Retinal pigment epithelial cell (primary cell): ENCODE data around the gene LENG9.

Source experiments
- DNase-seq: peaks from one replicate; pipeline ENCODE4 v3.0.0-alpha.2; 2010; ENCODE audit warnings: low read depth
- H3K4me3 ChIP-seq: 2 replicates; pipeline ENCODE4 v1.5.1; 2011; ENCODE audit warnings: mild to moderate bottlenecking, low read length, control low read depth, moderate library complexity
- TF ChIP-seq, protein P1 (sequence below): conservative IDR thresholded peaks from 2 replicates; pipeline ENCODE4 v1.5.1; 2011; ENCODE audit warnings: low read depth, low read length, control low read depth, inconsistent platforms

LENG9 gene

DNA sequence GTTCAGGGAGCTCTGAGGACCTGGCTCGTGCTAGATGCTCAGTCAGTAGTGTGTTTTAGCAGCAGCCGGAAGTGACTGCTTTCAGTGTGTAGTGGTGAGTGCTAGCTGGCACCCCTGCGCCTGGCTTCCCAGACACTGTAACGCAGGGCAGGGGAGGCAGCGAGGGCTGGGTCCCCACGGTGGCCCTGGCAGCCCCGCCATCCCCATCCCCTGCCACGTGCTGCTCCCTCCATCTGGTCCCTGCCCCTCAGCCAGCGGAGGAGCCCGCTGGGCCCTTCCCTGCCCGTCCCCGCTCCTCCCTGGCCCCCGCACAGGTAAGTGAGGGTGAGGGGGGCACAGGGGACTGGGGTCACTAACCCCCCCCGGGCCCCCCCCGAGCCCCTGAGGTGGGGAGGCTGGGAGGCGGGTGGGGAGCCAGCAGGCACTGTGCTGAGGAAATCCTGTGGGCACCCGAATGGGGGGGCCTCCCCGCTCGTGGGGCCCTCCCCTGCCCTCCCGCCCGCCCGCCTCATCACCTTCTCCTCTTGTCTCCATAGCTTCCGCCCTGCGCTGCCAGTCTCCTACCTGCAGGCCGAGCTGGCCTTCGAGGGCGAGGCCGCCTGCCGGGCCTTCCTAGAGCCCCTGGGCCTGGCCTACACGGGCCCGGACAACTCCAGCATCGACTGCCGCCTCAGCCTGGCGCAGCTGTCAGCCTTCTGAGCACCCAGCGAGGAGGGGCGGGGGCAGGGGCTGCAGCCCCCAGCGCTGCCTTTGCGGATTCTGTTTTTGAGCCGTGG, 3.2 kb downstream of the LENG9 start:
- TF ChIP-seq, protein P1, sequence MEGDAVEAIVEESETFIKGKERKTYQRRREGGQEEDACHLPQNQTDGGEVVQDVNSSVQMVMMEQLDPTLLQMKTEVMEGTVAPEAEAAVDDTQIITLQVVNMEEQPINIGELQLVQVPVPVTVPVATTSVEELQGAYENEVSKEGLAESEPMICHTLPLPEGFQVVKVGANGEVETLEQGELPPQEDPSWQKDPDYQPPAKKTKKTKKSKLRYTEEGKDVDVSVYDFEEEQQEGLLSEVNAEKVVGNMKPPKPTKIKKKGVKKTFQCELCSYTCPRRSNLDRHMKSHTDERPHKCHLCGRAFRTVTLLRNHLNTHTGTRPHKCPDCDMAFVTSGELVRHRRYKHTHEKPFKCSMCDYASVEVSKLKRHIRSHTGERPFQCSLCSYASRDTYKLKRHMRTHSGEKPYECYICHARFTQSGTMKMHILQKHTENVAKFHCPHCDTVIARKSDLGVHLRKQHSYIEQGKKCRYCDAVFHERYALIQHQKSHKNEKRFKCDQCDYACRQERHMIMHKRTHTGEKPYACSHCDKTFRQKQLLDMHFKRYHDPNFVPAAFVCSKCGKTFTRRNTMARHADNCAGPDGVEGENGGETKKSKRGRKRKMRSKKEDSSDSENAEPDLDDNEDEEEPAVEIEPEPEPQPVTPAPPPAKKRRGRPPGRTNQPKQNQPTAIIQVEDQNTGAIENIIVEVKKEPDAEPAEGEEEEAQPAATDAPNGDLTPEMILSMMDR = no peak
- H3K4me3 ChIP-seq = no peak overlapping the region
- DNase-seq = no peak

GRCh38 chr19:54459282-54460229, 4.0 kb downstream of the LENG9 start:
- H3K4me3 ChIP-seq = no peak overlapping the region
- no peak for DNase-seq
- TF ChIP-seq, protein P1 = no peak

DNA sequence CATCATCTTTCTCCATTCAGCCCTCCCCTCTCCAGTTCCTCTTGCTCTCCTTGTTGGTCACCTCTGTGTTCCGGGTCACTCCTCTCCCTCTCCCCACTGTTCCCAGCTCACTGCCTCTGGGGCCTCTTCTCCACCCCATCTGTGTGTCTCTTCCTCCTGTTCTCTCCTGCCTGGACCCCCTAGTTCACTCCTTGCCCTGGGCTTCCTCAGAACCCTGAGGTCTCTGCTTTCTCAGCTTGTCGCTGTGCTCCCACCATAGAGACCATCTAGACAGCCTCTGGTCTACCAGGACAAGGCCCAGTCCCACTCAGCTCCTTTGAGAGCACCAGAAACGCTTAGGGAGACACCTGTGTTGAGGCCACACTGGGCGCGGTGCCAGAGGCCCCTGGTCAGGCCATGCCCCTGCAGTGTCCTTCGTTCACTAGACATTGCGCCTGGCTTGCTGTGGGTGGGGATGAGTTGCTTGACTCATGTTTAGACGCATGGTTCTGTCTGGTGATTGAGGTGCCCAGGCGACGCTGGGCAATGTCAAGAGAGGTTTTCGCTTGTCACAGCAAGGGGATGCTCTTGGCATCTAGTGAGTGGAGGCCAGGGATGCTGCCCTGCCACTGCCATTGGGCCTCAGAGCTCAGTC, 4.8 kb downstream of the LENG9 start:
- TF ChIP-seq, protein P1 = no peak
- DNase-seq = no peak
- H3K4me3 ChIP-seq = no peak overlapping the region

DNA sequence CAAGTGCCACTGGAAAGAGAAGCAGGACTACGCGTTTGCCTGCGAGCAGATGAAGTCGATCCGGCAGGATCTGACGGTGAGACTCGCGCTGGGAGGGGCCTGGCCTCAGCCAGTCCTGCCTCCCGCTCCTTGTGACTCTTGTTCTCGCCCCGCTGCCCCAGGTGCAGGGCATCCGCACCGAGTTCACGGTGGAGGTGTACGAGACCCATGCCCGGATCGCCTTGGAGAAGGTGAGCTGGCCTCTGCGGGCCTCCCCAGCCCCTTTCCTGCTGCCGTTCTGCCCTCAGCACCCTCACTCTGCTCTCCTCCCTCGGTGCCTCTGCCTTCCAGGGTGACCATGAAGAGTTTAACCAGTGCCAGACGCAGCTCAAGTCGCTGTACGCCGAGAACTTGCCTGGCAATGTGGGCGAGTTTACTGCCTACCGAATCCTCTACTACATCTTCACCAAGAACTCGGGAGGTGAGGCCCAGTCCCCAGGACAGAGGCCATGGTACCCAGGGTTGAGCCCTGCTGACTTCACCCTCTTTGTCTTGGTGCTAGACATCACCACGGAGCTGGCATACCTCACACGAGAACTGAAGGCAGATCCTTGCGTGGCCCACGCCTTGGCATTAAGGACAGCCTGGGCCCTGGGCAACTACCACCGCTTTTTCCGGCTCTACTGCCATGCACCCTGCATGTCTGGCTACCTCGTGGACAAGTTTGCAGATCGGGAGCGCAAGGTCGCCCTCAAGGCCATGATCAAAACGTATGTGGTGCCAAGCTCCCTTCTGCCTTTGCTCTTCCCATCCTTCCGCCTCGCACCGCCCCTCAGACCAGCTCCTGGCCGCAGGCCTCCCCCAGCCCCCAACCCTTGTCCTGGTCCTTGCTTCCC, 5.6 kb downstream of the LENG9 start:
- no peak overlapping the region for H3K4me3 ChIP-seq
- TF ChIP-seq, protein P1 = no peak
- DNase-seq = no peak

DNA sequence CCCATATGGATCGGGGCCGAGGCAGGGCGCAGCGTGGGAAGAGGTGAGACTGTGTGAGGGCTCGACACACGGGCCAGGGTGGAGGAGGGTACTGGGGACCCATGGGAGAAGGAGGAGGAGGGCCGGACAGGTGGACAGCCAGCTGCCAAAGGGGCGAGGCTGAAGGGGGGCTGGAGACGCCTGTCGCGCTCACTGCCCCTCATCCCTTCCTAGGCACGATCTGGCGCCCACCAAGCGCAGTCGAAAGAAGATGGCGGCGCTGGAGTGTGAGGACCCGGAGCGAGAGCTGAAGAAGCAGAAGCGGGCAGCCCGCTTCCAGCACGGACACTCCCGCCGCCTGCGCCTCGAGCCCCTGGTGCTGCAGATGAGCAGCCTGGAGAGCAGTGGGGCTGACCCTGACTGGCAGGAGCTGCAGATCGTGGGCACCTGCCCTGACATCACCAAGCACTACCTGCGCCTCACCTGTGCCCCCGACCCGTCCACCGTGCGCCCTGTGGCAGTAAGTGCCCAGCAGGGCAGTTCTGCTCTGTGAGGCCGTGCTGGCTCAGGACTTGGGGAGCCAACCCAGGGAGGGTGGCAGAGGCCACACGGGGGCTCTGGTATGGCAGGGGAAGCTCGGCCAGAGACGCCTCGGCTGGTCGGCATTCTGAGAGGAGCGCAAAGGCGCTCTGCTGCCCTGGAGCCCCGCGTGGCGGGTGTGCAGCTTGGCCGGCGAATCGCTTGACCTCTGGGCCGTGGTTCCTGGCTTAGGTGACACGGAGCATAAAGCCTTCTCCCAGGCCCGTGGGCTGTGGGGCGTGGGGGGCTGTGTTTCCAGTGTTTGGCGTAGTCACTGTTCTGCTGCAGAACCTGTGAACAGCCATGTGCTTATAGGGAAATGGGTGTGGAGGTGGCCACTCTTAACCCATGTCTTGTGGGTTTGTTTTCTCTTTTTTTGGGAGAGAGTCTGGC, 6.9 kb downstream of the LENG9 start:
- TF ChIP-seq, protein P1 = no peak
- no peak for DNase-seq
- H3K4me3 ChIP-seq = no peak overlapping the region
